Colonic mucosa (tissue), 4 donors: Measurements from ENCODE around the gene MRNIP. TPM values are rescaled to one million over a fixed set of nuclear protein-coding genes. Genes with fewer than 3 reads are reported as not detected.
"Not testable (repeated sequence)": the region's sequence is repeated elsewhere in the genome, so short reads cannot be mapped to it uniquely, and the experiment has no call there.

Experiments
- DNase-seq: peaks from one replicate; pipeline ENCODE4 v3.0.0-alpha.2; 2020
- H3K27ac ChIP-seq: fragments of 200-600 bp; one replicate; pipeline ENCODE4 v1.8.0; 2021
- H3K27me3 ChIP-seq: fragments of 200-600 bp; one replicate; pipeline ENCODE4 v1.8.0; 2021
- H3K36me3 ChIP-seq: fragments of 200-600 bp; one replicate; pipeline ENCODE4 v1.8.0; 2021
- H3K4me1 ChIP-seq: fragments of 200-600 bp; one replicate; pipeline ENCODE4 v1.8.0; 2021; ENCODE audit warnings: mild to moderate bottlenecking
- H3K4me3 ChIP-seq: fragments of 200-600 bp; one replicate; pipeline ENCODE4 v1.8.0; 2021
- H3K9ac ChIP-seq, 2 donors: one replicate each; pipeline ENCODE4 v1.7.0; 2013; ENCODE audit warnings: control low read depth in 2 of 2, low read depth in 2 of 2, low read length in 2 of 2
- H3K9me3 ChIP-seq: fragments of 200-600 bp; one replicate; pipeline ENCODE4 v1.8.0; 2021
- CTCF ChIP-seq: fragments of 200-600 bp; IDR thresholded peaks from one replicate; pipeline ENCODE4 v1.8.0; 2022; ENCODE audit warnings: antibody characterized with exemption, mild to moderate bottlenecking
- intact Hi-C: fragments of 100-400 bp; cut with DNase I; formaldehyde crosslinking; loops from one replicate; pipeline ENCODE4 v1.14.1; 2022
- total RNA-seq, 2 donors: library from RNA; stranded (reverse); fragmentation: NEBNext Ultra II Directional in 1 of 2; extraction: Animal tissue kit (Norgen Biotek cat#: 25700) in 1 of 2; gene quantifications; one replicate each; pipeline ENCODE4 v1.2.1, GENCODE V29; 2021
- donor health status: healthy.
- donor health status: DM: no; HTN: no; CAD: no.
- donor health status: DM: no; HTN: no; CAD: no.

The MRNIP gene
- total RNA-seq, 2 donors from 2014 or later: 8.6 to 17.5 TPM

GRCh38 chr5:179872055-179872827 lies 13.6 kb upstream of the MRNIP start:
- Histone ChIP-seq H3K9ac (no peak overlapping the region), H3K36me3 (peaks cover 29% of the 10 kb centered on the region), H3K4me3 (no peak overlapping the region), H3K4me1 (no peaks in the 10 kb centered on the region), H3K27me3 (no peaks in the 10 kb centered on the region), H3K27ac (no peak overlapping the region), H3K9me3 (no peaks in the 10 kb centered on the region)
- DNase-seq: no peak
- intact Hi-C loops: no loop called here
- no peak for TF ChIP-seq CTCF

- H3K36me3 ChIP-seq: peaks cover 29% of the 10 kb centered on the region
- H3K9me3 ChIP-seq, H3K4me1 ChIP-seq, intact Hi-C loops, H3K27me3 ChIP-seq, DNase-seq, H3K9ac ChIP-seq, H3K4me3 ChIP-seq, H3K27ac ChIP-seq: not testable (repeated sequence)
Measured at GRCh38 chr5:179871533-179871932, 12.9 kb upstream of the MRNIP start.

- no peaks in the 10 kb centered on the region for H3K27me3 ChIP-seq
- DNase-seq: no peak
- no peak overlapping the region for H3K9ac ChIP-seq
- no peaks in the 10 kb centered on the region for H3K4me1 ChIP-seq
- TF ChIP-seq CTCF: no peak
- peaks cover 29% of the 10 kb centered on the region for H3K36me3 ChIP-seq
- no peak overlapping the region for H3K27ac ChIP-seq
- intact Hi-C loops: no loop called here
- H3K9me3 ChIP-seq: no peaks in the 10 kb centered on the region
- no peak overlapping the region for H3K4me3 ChIP-seq
Measured at GRCh38 chr5:179870952-179871351, 12.3 kb upstream of the MRNIP start.

GRCh38 chr5:179870403-179870903 lies 11.8 kb upstream of the MRNIP start:
- no peaks in the 10 kb centered on the region for H3K4me1 ChIP-seq
- no peak overlapping the region for H3K27ac ChIP-seq
- intact Hi-C loops: no loop called here
- no peak for DNase-seq
- H3K4me3 ChIP-seq: no peak overlapping the region
- H3K9me3 ChIP-seq: no peaks in the 10 kb centered on the region
- H3K36me3 ChIP-seq: peaks cover 29% of the 10 kb centered on the region
- peak; percentile 30 for TF ChIP-seq CTCF
- no peaks in the 10 kb centered on the region for H3K27me3 ChIP-seq
- H3K9ac ChIP-seq: no peak overlapping the region

GRCh38 chr5:179869641-179870402 lies 11.2 kb upstream of the MRNIP start:
- Histone ChIP-seq H3K27me3 (no peaks in the 10 kb centered on the region), H3K4me1 (no peaks in the 10 kb centered on the region), H3K27ac (no peak overlapping the region), H3K9ac (no peak overlapping the region), H3K4me3 (no peak overlapping the region), H3K9me3 (no peaks in the 10 kb centered on the region), H3K36me3 (peaks cover 25% of the 10 kb centered on the region)
- intact Hi-C loops: no loop called here
- no peak for TF ChIP-seq CTCF
- no peak for DNase-seq

- TF ChIP-seq CTCF: no peak
- H3K9me3 ChIP-seq: no peaks in the 10 kb centered on the region
- H3K9ac ChIP-seq: no peak overlapping the region
- no peak overlapping the region for H3K4me3 ChIP-seq
- no peaks in the 10 kb centered on the region for H3K27me3 ChIP-seq
- no peak for DNase-seq
- H3K36me3 ChIP-seq: peaks cover 21% of the 10 kb centered on the region
- no peaks in the 10 kb centered on the region for H3K4me1 ChIP-seq
- H3K27ac ChIP-seq: no peak overlapping the region
- intact Hi-C loops: no loop called here
Measured at GRCh38 chr5:179869101-179869500, 10.5 kb upstream of the MRNIP start.
